Measurements from ENCODE around the gene ATP11B. TPM values are rescaled to one million over a fixed set of nuclear protein-coding genes. Genes with fewer than 3 reads are reported as not detected.

The ATP11B gene
- total RNA-seq: 92.8 and 113 TPM in 2 replicates

DNA sequence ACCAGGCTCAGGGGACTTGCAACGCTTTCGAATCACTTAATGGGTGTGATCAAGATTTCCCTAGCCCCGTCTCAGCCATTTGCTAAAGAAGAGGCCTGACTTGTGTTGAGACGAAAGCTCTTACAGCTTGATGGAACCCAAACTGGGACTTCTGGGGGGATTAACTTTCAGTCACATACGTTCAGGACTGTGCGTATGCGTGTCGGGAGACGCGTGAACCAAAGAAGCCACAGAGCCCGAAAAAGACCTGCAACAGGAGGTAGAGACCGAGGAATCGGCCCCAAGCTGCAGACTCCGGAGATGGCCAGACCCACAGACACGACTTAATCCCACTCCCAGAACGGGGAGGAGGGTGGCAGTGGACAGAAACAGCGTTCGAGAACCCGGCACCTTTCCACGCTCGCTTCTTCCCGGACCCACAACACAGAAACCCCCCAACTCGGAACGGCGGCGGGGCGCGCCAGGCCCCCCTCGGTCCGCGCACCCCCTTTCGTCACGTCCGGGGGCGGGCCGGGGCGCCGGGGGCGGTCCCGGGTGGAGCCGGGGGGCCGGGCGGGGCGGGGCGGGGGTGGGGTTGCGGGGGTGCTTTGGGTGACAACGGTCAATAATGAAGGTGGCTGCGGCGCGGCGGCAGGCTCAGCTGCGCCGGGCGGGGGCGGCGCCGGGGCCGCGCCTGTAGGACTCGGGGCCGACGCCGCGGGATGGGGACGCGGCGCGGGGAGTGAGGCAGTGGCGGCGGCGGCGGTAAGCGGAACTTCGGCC lies at the start of gene ATP11B:
ATP11B (plus strand) TSS at position 604 of the 762 bp plus-strand sequence. CDS start 256 bp downstream, outside the sequence.
- DNase-seq (ENCODE audit: low read depth in 2 of 2): peak in 1 of 2 donors; percentile 61

- DNase-seq (ENCODE audit: low read depth in 2 of 2): no peak
Measured at GRCh38 chr3:182746959-182747358, 46.3 kb upstream of the ATP11B start.

GRCh38 chr3:182755308-182755707 lies 38.0 kb upstream of the ATP11B start:
- DNase-seq (ENCODE audit: low read depth in 2 of 2): peak in 1 of 2 donors; percentile 48

- DNase-seq (ENCODE audit: low read depth in 2 of 2): no peak
Measured at GRCh38 chr3:182755712-182756111, 37.6 kb upstream of the ATP11B start.

DNA sequence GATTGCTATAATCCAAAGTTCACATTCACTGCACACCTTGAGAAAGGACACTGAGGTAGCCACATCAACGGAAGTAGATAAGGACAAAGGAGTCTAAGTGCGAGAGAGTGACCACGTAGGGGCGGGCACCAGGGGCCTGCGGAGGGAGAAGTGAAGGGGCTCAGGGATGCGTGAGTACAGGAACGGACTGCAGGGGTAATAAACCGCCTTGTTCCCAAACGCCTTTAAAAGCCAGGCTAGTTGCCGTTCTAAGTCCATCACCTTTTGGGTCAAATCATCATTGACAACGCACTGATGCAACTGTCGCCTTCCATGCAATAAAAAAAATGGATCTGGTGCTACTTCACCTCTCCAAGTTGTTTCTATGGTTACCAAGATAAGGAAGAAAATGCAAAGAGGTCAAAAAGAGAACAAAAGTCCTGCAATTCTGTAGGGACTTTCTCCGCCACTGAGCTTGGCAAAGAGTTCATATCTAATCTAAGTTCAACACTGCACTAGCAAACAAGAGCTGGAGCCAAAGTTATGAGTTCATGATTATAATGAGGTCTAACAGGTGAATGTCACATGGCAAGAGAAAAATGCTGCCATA lies 32.6 kb upstream of the ATP11B start:
- DNase-seq (ENCODE audit: low read depth in 2 of 2): no peak

- no peak for DNase-seq (ENCODE audit: low read depth in 2 of 2)
Measured at GRCh38 chr3:182763896-182764295, 29.4 kb upstream of the ATP11B start.

- DNase-seq (ENCODE audit: low read depth in 2 of 2): no peak
Measured at GRCh38 chr3:182765287-182765686, 28.0 kb upstream of the ATP11B start.

DNA sequence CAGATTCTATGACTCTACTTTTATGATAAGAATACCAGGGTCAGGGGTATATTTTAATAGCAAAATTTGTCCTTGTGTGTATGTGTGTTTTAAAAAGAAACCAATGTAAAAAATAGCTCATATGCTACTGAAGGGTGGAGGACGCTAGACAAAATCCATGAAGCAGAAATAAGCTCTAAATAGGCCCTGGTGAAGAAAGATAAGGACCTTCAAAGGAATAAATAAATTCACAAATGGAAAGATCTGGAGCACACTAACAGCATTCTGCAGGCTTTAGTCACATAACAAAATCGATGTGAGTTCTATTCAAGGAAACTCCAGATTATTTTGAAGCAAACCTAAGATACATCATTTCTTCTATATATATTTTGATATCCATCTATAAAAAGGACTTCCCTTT lies 27.2 kb upstream of the ATP11B start:
- no peak for DNase-seq (ENCODE audit: low read depth in 2 of 2)

GRCh38 chr3:182768413-182768812 lies 24.9 kb upstream of the ATP11B start:
- no peak for DNase-seq (ENCODE audit: low read depth in 2 of 2)

GRCh38 chr3:182769673-182770072 lies 23.6 kb upstream of the ATP11B start:
- no peak for DNase-seq (ENCODE audit: low read depth in 2 of 2)

GRCh38 chr3:182782149-182782548 lies 11.2 kb upstream of the ATP11B start:
- no peak for DNase-seq (ENCODE audit: low read depth in 2 of 2)

DNA sequence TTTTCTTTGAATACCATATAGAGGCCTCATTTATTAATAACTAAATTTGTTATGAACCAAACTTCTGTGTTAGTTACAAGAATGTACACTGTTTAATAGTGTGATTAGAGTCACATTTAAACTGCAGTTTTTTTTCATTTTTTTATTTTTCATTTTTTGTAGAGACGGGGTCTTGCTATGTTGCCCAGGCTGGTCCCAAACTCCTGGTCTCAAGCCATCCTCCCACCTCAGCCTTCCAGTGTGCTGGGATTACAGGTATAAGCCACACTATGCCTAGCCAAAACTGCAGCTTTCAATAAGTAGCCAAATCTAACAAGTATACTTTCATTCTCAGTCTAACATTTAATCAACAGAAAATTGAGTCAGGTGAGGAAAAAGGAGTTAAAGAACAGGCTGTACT lies 10.2 kb upstream of the ATP11B start:
- no peak for DNase-seq (ENCODE audit: low read depth in 2 of 2)

DNA sequence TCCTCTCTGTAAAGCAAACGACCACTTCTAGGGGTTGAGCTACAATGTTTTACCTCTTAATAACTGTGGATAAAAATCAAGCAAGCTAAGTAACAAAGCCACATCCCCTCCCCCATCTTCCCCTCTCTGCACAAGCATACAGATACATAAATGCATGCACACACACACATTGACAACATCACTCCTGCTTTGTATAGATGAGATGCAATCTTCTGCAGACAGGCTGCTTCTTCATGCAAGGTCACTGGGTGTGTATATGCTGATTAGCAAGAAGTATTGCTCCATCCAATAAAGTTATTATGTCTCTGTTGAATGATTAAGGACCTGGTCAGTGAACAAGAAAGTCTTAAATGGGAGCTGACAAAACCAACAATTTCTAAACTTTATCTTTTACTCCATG lies 8.8 kb upstream of the ATP11B start:
- DNase-seq (ENCODE audit: low read depth in 2 of 2): no peak

DNA sequence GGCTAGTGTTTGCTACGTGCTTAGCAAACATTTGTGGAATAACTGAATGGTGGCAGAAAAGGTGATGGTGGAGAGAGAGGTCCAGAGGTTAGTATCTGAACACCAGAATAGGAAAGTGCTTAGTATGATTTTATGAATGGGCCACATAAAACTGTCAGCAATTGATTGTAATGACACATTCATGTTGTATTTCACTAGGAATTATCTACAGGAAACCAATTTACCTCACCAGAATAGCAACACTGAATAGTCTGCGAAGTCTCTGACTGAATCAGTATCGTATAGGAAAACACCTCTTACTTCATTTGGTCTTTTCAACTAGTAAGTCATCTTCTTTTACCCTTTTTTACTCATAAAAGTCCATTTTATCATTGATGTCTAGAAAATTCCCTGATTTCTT lies 8.2 kb upstream of the ATP11B start:
- DNase-seq (ENCODE audit: low read depth in 2 of 2): peak; percentile 83 to 92

- DNase-seq (ENCODE audit: low read depth in 2 of 2): no peak
Measured at GRCh38 chr3:182785756-182786155, 7.5 kb upstream of the ATP11B start.

DNA sequence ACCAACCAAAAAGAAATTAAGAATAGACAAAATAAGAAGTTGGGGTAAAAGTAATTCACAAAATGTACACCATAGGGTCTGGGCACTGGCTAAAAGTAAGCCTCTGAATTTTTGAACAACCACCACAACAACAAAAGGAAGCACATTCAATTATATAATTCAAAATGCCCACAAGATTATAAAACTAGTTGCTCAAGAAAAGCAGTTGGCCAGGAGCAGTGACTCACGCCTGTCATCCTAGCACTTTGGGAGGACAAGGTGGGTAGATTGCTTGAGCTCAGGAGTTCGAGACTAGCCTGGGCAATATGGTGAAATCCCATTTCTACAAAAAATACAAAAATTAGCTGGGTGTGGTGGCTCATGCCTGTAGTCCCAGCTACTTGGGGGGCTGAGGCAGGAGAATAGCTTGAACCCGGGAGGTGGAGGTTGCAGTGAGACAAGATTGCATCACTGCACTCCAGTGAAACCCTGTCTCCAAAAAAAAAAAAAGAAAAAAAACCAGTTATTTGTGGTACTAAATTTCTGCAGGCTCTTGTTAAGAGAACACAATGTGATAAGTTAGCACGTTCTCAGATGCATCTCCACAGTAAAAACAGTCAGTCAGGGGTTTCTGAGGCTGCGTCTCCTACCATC lies 6.6 kb upstream of the ATP11B start:
- no peak for DNase-seq (ENCODE audit: low read depth in 2 of 2)

DNA sequence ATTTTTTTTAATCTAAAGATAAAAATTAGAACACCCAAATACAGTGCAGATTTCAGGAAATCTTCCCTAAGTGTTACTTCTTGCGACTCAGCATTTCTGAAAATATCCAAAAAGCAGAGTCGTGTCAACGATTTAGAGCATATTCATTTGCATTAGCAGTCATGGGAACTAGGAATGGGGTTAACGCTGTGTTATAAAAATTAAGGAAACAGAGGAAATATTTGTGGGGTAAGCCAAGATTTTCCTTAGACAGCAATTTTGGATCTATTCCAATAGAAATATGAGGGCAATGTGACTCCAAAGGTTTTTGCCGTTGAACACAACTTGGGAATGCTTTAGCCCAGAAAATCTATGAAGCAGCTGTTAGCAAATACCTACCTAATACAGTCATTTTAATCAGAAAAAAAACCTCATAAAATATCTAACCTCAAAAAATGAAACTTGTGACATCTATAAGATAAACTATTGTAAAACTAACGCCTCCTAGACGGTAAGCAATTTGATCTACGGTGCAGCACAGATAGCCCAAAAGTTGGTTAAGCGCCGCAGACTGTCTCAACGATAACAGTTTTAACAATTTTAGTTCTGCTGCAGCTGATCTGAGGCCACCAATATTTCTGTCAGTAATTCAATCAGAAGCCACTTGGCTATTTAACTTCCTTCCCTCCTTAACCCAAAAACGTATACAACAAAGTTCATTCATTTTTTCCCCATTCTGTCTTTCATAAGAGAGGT lies 5.8 kb upstream of the ATP11B start:
- peak; percentile 24 to 81 for DNase-seq (ENCODE audit: low read depth in 2 of 2)

GRCh38 chr3:182789371-182789770 lies 3.9 kb upstream of the ATP11B start:
- DNase-seq (ENCODE audit: low read depth in 2 of 2): peak in 1 of 2 donors; percentile 64

GRCh38 chr3:182790612-182791011 lies 2.7 kb upstream of the ATP11B start:
- no peak for DNase-seq (ENCODE audit: low read depth in 2 of 2)

- DNase-seq (ENCODE audit: low read depth in 2 of 2): peak in 1 of 2 donors; percentile 53
Measured at GRCh38 chr3:182793663-182794454, 555 bp downstream of the ATP11B start.

All from dermis microvascular lymphatic vessel endothelial cell (primary cell).